PFSK-1 (cell line): ENCODE data around the gene SENP1.

ENCODE experiments used
- FOXP2 ChIP-seq: optimal IDR thresholded peaks from 2 replicates; pipeline ENCODE3; 2011; ENCODE audit warnings: borderline replicate concordance, control low read depth, inconsistent platforms; ENCODE audit not compliant: insufficient read depth; ENCODE audit errors: extremely low read length, extremely low read depth
- POLR2AphosphoS5 ChIP-seq: IDR thresholded peaks from 2 replicates; pipeline ENCODE4 v1.6.1; 2012; ENCODE audit warnings: low read depth, mild to moderate bottlenecking, control low read depth, low read length, moderate library complexity
- REST ChIP-seq, 2 experiments: IDR thresholded peaks; 2 replicates each; pipeline versions ENCODE4 v1.6.1 to v1.8.0; 2011 to 2012; ENCODE audit warnings: low read depth in 2 of 2, low read length in 2 of 2, control low read depth in 1 of 2, inconsistent platforms in 1 of 2, mild to moderate bottlenecking in 1 of 2, moderate library complexity in 1 of 2; ENCODE audit not compliant: insufficient read depth in 1 of 2
- SIN3A ChIP-seq: IDR thresholded peaks from 2 replicates; pipeline ENCODE4 v1.6.1; 2012; ENCODE audit warnings: mild to moderate bottlenecking, low read length, moderate library complexity, borderline replicate concordance; ENCODE audit not compliant: insufficient read depth
- TAF1 ChIP-seq: IDR thresholded peaks from 2 replicates; pipeline ENCODE4 v1.6.1; 2012; ENCODE audit warnings: low read length, control low read depth, borderline replicate concordance; ENCODE audit not compliant: insufficient read depth

Gene SENP1

DNA sequence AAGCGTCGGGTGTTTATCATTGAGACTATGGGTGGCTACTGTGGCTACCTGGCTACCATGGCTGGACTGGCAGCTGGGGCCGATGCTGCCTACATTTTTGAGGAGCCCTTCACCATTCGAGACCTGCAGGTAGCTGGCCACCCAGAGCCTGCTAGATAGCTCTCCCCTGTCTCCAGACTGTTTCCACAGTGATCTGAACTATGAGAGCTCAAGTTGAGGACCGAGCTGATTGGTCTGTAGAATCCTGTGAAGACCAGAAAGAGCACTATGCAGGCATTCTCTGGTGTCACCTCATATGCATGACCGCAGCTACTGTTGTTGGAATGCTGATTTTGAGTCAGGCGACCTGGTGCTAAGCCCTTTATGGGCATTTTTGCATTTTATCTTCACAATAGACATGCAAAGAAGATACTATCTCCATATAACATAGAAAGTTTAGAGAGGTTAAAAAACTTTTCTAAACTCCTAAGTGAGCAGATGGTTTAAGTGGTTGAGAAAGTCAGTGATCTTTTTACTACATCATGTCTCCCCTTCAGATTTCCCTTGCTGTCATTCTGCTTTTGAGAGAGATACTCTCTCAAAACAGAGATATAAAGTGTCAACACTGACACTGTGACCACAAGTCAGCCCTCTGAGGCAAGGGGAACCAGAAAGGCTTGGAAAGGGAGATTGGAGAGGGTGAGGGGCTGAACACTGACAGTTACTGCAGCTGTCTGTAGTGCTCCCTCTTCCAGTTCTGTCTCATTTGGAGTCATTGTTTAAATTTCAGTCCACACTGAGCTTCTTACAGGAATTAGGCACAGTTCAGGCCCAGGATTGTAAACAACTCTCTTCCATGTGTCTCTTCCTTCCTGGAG, 37.2 kb upstream of the SENP1 start:
- TF ChIP-seq POLR2AphosphoS5: no peak

DNA sequence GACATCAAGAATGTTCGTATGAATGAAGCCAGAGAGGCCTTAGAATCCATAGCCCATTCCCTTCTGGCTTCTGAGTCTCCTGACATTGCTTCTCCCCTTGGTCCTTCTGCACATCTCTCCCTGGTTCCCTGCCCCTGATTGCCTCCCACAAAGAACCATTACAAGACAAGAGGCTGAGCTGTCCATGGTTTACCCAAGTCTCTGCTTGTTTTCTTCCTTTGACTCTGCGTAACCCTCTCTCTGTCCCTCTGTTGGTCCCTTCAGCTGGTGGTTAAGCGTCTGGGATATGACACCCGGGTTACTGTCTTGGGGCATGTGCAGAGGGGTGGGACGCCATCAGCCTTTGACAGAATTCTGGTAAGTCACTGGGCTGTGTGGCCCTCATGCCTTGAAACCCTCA, 29.1 kb upstream of the SENP1 start:
- no peak for TF ChIP-seq SIN3A
- TF ChIP-seq REST (IDR thresholded peaks at IDR 0.05; ENCODE audit: insufficient read depth in 1 of 2, low read depth in 2 of 2, low read length in 2 of 2): no peak
- no peak for TF ChIP-seq FOXP2
- no peak for TF ChIP-seq TAF1
- TF ChIP-seq POLR2AphosphoS5: no peak

- TF ChIP-seq SIN3A (no peak), FOXP2 (no peak), REST (IDR thresholded peaks at IDR 0.05; ENCODE audit: insufficient read depth in 1 of 2, low read depth in 2 of 2, low read length in 2 of 2) (no peak), POLR2AphosphoS5 (no peak), TAF1 (no peak)
Measured at GRCh38 chr12:48132826-48133225, 26.9 kb upstream of the SENP1 start.

- TF ChIP-seq POLR2AphosphoS5: no peak
- no peak for TF ChIP-seq FOXP2
- no peak for TF ChIP-seq SIN3A
- no peak for TF ChIP-seq REST (IDR thresholded peaks at IDR 0.05; ENCODE audit: insufficient read depth in 1 of 2, low read depth in 2 of 2, low read length in 2 of 2)
- TF ChIP-seq TAF1: no peak
Measured at GRCh38 chr12:48131517-48131916, 25.6 kb upstream of the SENP1 start.

DNA sequence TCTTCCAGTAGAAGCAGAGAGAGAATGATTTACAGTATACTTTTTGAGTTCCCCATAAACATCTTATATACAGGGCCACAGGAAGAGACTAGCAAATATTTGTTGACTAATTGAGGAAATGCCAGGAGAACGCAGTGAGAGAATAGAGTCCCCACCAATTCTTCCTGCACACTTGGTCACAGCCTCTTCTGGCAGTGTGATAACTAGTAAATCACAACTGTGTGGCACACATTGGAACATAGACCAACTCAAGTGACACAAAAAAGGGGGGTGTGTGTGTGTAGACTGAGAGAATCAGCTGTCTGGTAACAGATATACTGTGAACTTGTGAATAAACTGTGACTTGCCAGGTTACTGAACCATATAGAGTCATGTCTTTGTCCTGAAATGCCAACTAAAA, 23.5 kb upstream of the SENP1 start:
- TF ChIP-seq FOXP2: no peak
- TF ChIP-seq TAF1: no peak
- no peak for TF ChIP-seq SIN3A
- no peak for TF ChIP-seq POLR2AphosphoS5
- TF ChIP-seq REST (IDR thresholded peaks at IDR 0.05; ENCODE audit: insufficient read depth in 1 of 2, low read depth in 2 of 2, low read length in 2 of 2): no peak
